Measurements from ENCODE around the gene KLRG1. TPM values are rescaled to one million over a fixed set of nuclear protein-coding genes. Genes with fewer than 3 reads are reported as not detected.

The KLRG1 gene
- total and polyA plus RNA-seq, 2 of the 4 experiments (the other 2 are of a cell fraction) = 0.36 to 0.54 TPM

DNA sequence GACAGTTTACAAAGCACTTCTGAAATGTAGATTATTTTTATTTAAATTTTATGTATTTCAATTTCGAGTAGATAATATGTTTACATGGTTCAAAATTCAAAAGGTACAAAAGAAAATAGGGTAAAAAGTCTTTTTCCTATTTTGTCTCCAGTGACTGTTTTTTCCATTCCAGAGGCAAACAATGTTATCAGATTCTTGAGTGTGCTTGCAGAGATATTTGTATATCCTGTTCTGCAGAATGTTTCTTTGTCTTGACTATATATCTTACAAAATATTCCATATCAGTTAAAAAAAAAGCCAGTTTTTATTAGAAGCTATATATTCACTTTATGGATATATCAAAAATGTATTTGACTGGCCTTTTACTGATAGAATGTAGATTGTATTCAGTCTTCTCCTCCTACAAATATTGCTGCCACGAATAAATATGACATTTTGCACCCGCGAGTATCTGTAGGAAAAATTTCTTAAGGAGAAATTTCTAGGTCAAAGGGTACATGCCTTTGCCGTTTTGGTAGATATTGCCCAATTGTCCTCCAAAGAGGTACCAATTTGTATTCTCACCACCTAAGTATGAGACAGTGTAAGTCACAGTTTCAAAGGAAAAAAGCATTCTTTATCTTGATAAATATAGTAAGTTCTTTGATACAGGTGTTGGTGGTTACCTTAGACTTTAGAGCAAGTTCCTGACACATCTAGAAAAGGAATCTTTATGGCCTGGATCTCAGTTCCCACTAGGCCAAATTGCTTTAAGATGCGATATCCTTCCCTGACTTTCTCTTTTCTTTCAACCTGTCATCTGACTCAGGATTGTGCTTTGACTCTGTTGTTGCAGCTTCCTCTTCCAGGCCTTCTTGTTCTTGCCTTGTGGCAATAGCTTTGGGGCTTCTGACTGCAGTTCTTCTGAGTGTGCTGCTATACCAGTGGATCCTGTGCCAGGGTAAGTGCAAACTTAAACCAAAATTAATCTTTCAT is 2.3 kb downstream of the KLRG1 start (continued):
- no peak for TF ChIP-seq RAD21 (IDR thresholded peaks at IDR 0.05; ENCODE audit: low read length)
- no peak for TF ChIP-seq POLR2A (IDR thresholded peaks at IDR 0.05; ENCODE audit: low read depth, low read length)

DNA sequence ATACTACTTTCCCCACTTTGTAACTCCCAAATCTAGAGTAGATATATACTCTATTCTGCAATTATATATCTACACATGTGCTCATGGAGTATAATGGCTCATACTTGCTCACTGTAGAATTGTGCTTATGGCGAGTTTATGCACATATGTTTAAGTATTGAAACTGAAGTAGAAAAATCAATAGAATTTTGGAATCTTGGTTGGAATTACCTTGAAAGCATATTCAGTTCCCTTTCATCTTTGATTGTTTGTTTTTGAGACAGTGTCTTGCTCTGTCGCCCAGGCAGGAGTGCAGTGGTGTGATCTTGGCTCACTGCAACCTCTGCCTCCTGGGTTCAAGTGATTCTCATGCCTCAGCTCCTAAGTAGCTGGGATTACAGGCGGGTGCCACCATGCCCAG is 4.5 kb downstream of the KLRG1 start:
- no peak overlapping the region for H3K56ac ChIP-seq (ENCODE audit: extremely low read depth, insufficient read depth, low read length)
- ChIA-PET CTCF (no interaction called here), POLR2A (ENCODE audit: unreplicated experiment) (no interaction called here)
- no peak overlapping the region for H3K4me3 ChIP-seq (ENCODE audit: insufficient read depth, low read depth, low read length)
- H3K4me1 ChIP-seq (ENCODE audit: control insufficient read depth, insufficient read depth, low read length) = no peaks in the 10 kb centered on the region
- no peak overlapping the region for H2BK120ac ChIP-seq (ENCODE audit: low read depth, low read length)
- H3K23ac ChIP-seq (ENCODE audit: low read depth, low read length) = no peak overlapping the region
- H3K9me3 ChIP-seq (ENCODE audit: control insufficient read depth, insufficient read depth, low read length) = no peaks in the 10 kb centered on the region
- in situ Hi-C loops (cut with MboI; ENCODE audit: low sequenced_read_pairs) (no loop called here), intact Hi-C loops (cut with micrococcal nuclease) (no loop called here), dilution Hi-C loops (cut with HindIII; ENCODE audit: low sequenced_read_pairs, unreplicated experiment) (no loop called here)
- H3K27ac ChIP-seq (ENCODE audit: insufficient read depth, low read length) = no peak overlapping the region
- H2BK20ac ChIP-seq (ENCODE audit: low read depth, low read length) = no peak overlapping the region
- no peak overlapping the region for H4K5ac ChIP-seq (ENCODE audit: low read depth, low read length)
- DNase-seq = no peak
- H2AFZ ChIP-seq (replicated peaks; ENCODE audit: low read length, poor library complexity) = no peak overlapping the region
- no peak overlapping the region for H2BK15ac ChIP-seq (ENCODE audit: low read depth, low read length)
- no peak overlapping the region for H4K91ac ChIP-seq (ENCODE audit: insufficient read depth, low read depth, low read length)
- no peaks in the 10 kb centered on the region for H3K79me1 ChIP-seq (ENCODE audit: low read depth in 1 of 2, low read length in 2 of 2)
- H3K4me2 ChIP-seq (ENCODE audit: low read depth, low read length) = no peak overlapping the region
- ATAC-seq (ENCODE audit: low read depth) = no peak
- H3K36me3 ChIP-seq (ENCODE audit: control insufficient read depth, insufficient read depth, low read length) = no peaks in the 10 kb centered on the region
- H3K9ac ChIP-seq (ENCODE audit: low read depth, low read length) = no peak overlapping the region
- H3K14ac ChIP-seq (replicated peaks; ENCODE audit: low read depth, low read length) = no peak overlapping the region
- TF ChIP-seq RCOR1 (IDR thresholded peaks at IDR 0.05; ENCODE audit: insufficient replicate concordance, low read length) = no peak
- TF ChIP-seq MXI1 (IDR thresholded peaks at IDR 0.05; ENCODE audit: borderline replicate concordance, low read depth, low read length) = no peak
- TF ChIP-seq CEBPB (IDR thresholded peaks at IDR 0.05; ENCODE audit: low read depth, low read length) = no peak
- TF ChIP-seq MAFK (IDR thresholded peaks at IDR 0.05; ENCODE audit: low read depth, low read length) = no peak
- TF ChIP-seq FOS (IDR thresholded peaks at IDR 0.05; ENCODE audit: low read depth, low read length) = no peak
- no peak for TF ChIP-seq BHLHE40 (IDR thresholded peaks at IDR 0.05; ENCODE audit: low read depth, low read length)
- TF ChIP-seq, protein P1, sequence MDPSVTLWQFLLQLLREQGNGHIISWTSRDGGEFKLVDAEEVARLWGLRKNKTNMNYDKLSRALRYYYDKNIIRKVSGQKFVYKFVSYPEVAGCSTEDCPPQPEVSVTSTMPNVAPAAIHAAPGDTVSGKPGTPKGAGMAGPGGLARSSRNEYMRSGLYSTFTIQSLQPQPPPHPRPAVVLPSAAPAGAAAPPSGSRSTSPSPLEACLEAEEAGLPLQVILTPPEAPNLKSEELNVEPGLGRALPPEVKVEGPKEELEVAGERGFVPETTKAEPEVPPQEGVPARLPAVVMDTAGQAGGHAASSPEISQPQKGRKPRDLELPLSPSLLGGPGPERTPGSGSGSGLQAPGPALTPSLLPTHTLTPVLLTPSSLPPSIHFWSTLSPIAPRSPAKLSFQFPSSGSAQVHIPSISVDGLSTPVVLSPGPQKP (IDR thresholded peaks at IDR 0.05; ENCODE audit: borderline replicate concordance, low read depth, low read length) = no peak
- no peak for TF ChIP-seq NFE2L2 (IDR thresholded peaks at IDR 0.05; ENCODE audit: low read depth, low read length)
- TF ChIP-seq POLR2A (IDR thresholded peaks at IDR 0.05; ENCODE audit: low read depth, low read length) = no peak
- TF ChIP-seq RAD21 (IDR thresholded peaks at IDR 0.05; ENCODE audit: low read length) = no peak
- no peaks in the 10 kb centered on the region for H3K9me1 ChIP-seq (ENCODE audit: insufficient read depth, low read length)
- no peak overlapping the region for H4K8ac ChIP-seq (ENCODE audit: low read depth in 2 of 2, low read length in 2 of 2)
- H3K27me3 ChIP-seq (ENCODE audit: control insufficient read depth, insufficient read depth, low read length) = no peaks in the 10 kb centered on the region
- BruUV-seq (replicated peaks) = no TSS peak
- no peak overlapping the region for H3K18ac ChIP-seq (ENCODE audit: low read depth, low read length)
- H2AK9ac ChIP-seq (replicated peaks; ENCODE audit: low read depth, low read length, poor library complexity) = no peak overlapping the region
- H3K4ac ChIP-seq (ENCODE audit: low read depth, low read length) = no peak overlapping the region
- WGBS, 2 experiments (ENCODE audit: extremely low coverage in 2 of 2, insufficient read length in 1 of 2) = no CpG with 5 or more reads among the region's 3 CpGs
- H4K20me1 ChIP-seq (ENCODE audit: insufficient read depth, low read length) = no peaks in the 10 kb centered on the region
- H2AK5ac ChIP-seq (ENCODE audit: low read depth, low read length) = no peak overlapping the region
- no peak overlapping the region for H2BK5ac ChIP-seq (ENCODE audit: low read depth, low read length, poor library complexity, severe bottlenecking)

Data from IMR-90 (cell line).